ENCODE results near the gene ADGRE3. TPM values are rescaled to one million over a fixed set of nuclear protein-coding genes. Genes with fewer than 3 reads are reported as not detected.
"Not testable (repeated sequence)": the region's sequence is repeated elsewhere in the genome, so short reads cannot be mapped to it uniquely, and the experiment has no call there.

ADGRE3 gene
- total and polyA plus RNA-seq, 10 donors = 0.05 to 16.3 (median 2.4) TPM

DNA sequence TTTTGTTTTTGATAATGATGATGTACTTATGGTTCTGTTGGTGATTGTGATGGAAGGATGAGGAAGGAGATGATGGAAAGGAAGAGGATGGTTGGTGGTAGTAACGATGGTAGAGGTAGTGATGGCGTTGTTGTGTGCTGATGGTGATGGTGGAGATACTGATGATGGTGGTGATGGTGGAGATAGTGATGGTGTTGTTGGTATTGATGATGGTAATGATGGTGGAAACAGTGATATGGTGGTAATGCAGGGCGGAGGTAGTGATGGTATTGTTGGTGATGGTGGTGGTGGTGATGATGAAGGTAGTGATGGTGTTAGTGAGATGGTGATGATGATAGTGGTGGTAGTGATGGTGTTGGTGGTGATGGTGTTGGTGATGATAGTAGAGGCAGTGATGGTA lies 79.1 kb downstream of the ADGRE3 start:
- Histone ChIP-seq H3K4me1 (peaks cover 0 to 28% (median 0%) of the 10 kb centered on the region in 6 donors), H3K27me3 (replicated peaks in 1 of 7) (peaks cover 0 to 5% (median 0%) of the 10 kb centered on the region in 7 donors), H3K36me3 (peaks cover 0 to 63% (median 1%) of the 10 kb centered on the region in 6 donors), H3K27ac (peak overlapping the region in 1 of 8 donors; percentile 17), H3K9me3 (no peaks in the 10 kb centered on the region), H3K4me3 (no peak overlapping the region)
- intact Hi-C loops (cut with DNase I; ENCODE audit: low total_unique reads) = no loop called here
- WGBS, 5 donors = 90 to 97% (median 90%) methylated on average over 3 of the region's 3 CpGs
- DNase-seq = no peak
- no peak for TF ChIP-seq POLR2AphosphoS5 (IDR thresholded peaks at IDR 0.05)

DNA sequence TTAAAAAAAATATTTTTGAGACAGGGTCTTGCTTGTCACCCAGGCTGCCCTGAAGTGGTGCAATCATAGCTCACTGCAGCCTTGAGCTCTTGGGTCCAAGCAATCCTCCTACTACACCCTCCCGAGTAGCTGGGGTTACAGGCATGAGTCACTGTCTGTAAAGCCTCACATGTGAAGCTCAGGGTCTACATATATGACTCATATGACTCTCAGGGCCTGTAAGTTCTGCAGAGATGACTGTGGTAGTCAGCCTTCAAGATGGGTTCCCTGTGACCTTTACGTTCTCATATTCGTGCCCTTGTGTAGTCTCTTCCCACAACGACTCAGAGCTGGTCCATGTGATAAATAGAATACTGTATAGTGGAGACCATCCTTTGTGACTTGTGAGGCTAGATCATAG lies 85.2 kb downstream of the ADGRE3 start:
- 20 to 80% (median 65%) methylated on average over 1 to 4 of the region's 4 CpGs for WGBS, 5 donors
- H3K27me3 ChIP-seq (replicated peaks in 1 of 7); H3K4me3 ChIP-seq; H3K9me3 ChIP-seq; H3K27ac ChIP-seq; DNase-seq; intact Hi-C loops (cut with DNase I; ENCODE audit: low total_unique reads): not testable (repeated sequence)
- Histone ChIP-seq H3K36me3 (peaks cover 0 to 20% (median 0%) of the 10 kb centered on the region in 6 donors), H3K4me1 (peaks cover 0 to 44% (median 0%) of the 10 kb centered on the region in 6 donors)

DNA sequence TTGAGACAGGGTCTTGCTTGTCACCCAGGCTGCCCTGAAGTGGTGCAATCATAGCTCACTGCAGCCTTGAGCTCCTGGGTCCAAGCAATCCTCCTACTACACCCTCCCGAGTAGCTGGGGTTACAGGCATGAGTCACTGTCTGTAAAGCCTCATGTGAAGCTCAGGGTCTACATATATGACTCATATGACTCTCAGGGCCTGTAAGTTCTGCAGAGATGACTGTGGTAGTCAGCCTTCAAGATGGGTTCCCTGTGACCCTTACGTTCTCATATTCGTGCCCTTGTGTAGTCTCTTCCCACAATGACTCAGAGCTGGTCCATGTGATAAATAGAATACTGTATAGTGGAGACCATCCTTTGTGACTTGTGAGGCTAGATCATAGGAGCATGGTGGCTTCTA lies 89.5 kb downstream of the ADGRE3 start:
- Histone ChIP-seq H3K4me3 (peak overlapping the region in 4 of 8 donors; percentile 5 to 70 (median 33)), H3K4me1 (peaks cover 0 to 46% (median 4%) of the 10 kb centered on the region in 6 donors), H3K27ac (peak overlapping the region in 1 of 8 donors; percentile 15)
- DNase-seq; intact Hi-C loops (cut with DNase I; ENCODE audit: low total_unique reads); H3K27me3 ChIP-seq (replicated peaks in 1 of 7); H3K36me3 ChIP-seq; H3K9me3 ChIP-seq: not testable (repeated sequence)
- 0 to 68% (median 43%) methylated on average over 1 to 3 of the region's 3 CpGs for WGBS, 5 donors

DNA sequence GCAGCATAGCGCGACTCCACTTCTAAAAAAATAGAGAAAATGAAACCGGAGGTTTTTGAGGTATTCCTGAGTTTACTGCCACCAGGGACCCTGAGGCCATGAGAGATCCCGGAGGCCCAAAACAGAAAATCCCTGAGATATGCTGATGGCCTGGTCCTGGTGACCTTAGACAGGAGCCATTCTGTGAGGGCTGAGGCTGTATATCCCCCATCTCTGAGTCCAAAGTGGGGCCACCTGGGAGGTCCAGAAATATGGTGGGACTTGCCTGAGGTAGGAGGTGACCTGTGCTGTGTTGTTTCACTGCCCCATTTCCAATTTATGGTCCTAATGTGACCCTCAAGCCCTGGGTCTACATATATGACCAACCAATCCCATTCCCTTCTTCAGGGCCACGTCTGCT lies 90.3 kb downstream of the ADGRE3 start:
- intact Hi-C loops (cut with DNase I; ENCODE audit: low total_unique reads); H3K36me3 ChIP-seq; DNase-seq; H3K9me3 ChIP-seq; H3K27me3 ChIP-seq (replicated peaks in 1 of 7): not testable (repeated sequence)
- Histone ChIP-seq H3K27ac (peak overlapping the region in 4 of 8 donors; percentile 52 to 79 (median 65)), H3K4me1 (peaks cover 0 to 46% (median 4%) of the 10 kb centered on the region in 6 donors), H3K4me3 (peak overlapping the region in 7 of 8 donors; percentile 34 to 70 (median 42))
- WGBS, 5 donors = 66 to 88% (median 79%) methylated on average over 4 to 5 of the region's 5 CpGs

DNA sequence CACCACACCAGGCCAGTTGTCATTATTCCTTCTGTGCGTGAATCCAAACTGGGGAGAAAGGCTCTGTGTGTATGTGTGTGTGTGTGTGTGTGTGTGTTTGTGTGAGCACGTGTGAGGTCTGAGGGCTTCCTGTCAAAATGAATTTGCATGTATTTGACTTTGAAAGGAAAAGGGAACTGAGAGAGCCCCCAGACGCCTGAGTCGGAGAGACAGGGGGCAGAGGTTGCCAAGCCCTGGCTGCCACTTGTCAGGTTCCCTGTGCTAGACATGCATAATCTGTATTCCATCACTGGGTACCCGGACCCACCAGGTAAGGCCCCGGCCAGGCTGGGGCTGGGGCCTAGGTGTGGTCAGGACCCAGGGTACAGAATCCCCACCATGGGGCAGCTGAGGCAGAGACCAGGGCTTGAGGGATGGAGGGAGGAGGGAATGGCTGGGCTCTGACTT lies 91.7 kb downstream of the ADGRE3 start, which contains the start of gene CLEC17A:
TSS of gene CLEC17A (plus strand) at position 191 of the 447 bp plus-strand sequence. CDS start at position 268, 77 bp downstream.
- peak within 1 kb of the TSS in 4 of 8 donors; percentile 52 to 79 (median 65) for H3K27ac ChIP-seq
- peak within 1 kb of the TSS; percentile 21 to 70 (median 42) for H3K4me3 ChIP-seq
- H3K27me3 ChIP-seq (replicated peaks in 1 of 7) = no peaks in the 10 kb centered on the region
- H3K36me3 ChIP-seq = peaks cover 0 to under 1% (median 0%) of the 10 kb centered on the region in 6 donors
- DNase-seq = peak; percentile 90
- no peaks in the 10 kb centered on the region for H3K9me3 ChIP-seq
- intact Hi-C loops (cut with DNase I; ENCODE audit: low total_unique reads) = no loop called here
- peak in 2 of 3 donors; percentile 28 to 36 for TF ChIP-seq POLR2A (IDR thresholded peaks at IDR 0.05)
- TF ChIP-seq POLR2AphosphoS5 (IDR thresholded peaks at IDR 0.05) = peak; percentile 53 to 89 (median 81)
- TF ChIP-seq, protein P1, sequence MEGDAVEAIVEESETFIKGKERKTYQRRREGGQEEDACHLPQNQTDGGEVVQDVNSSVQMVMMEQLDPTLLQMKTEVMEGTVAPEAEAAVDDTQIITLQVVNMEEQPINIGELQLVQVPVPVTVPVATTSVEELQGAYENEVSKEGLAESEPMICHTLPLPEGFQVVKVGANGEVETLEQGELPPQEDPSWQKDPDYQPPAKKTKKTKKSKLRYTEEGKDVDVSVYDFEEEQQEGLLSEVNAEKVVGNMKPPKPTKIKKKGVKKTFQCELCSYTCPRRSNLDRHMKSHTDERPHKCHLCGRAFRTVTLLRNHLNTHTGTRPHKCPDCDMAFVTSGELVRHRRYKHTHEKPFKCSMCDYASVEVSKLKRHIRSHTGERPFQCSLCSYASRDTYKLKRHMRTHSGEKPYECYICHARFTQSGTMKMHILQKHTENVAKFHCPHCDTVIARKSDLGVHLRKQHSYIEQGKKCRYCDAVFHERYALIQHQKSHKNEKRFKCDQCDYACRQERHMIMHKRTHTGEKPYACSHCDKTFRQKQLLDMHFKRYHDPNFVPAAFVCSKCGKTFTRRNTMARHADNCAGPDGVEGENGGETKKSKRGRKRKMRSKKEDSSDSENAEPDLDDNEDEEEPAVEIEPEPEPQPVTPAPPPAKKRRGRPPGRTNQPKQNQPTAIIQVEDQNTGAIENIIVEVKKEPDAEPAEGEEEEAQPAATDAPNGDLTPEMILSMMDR (IDR thresholded peaks at IDR 0.05 in 8 of 11, conservative IDR thresholded peaks at IDR 0.05 in 3 of 11) = no peak
- H3K4me1 ChIP-seq = peaks cover 0 to 50% (median 6%) of the 10 kb centered on the region in 6 donors
- WGBS, 5 donors = 18 to 39% (median 29%) methylated on average over 4 to 6 of the region's 6 CpGs

DNA sequence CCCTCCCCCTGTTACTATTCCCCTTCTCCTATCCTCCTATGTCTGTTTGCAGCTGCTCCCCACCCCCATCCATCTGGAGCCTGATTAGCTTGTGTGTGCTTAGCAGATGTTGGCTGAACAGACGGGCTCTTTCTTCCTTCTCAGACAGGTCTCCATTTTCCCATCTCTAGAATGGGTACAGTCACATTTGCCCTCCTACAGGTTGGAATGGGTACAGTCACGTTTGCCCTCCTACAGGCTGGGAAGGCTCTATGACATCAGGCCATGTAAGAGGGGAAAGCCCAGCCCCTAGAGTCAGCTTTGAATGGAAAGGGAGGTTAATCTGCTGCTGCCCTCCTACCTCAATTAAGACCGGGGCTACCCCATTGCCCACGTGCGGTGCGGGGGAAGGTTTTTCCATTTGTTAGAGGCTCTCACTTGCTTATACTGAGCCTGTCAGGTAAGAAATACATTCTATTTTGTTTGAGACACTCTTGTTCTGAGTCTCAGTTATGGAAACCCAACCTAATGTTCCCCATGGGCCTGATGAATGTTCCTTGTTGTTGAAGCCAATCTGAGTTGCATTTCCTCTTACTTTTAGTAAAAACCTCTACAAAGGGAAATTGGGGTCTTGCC lies 93.9 kb downstream of the ADGRE3 start:
- no peak overlapping the region for H3K4me3 ChIP-seq
- intact Hi-C loops (cut with DNase I; ENCODE audit: low total_unique reads) = no loop called here
- H3K9me3 ChIP-seq = no peaks in the 10 kb centered on the region
- H3K27ac ChIP-seq = no peak overlapping the region
- H3K4me1 ChIP-seq = peaks cover 0 to 57% (median 12%) of the 10 kb centered on the region in 6 donors
- DNase-seq = no peak
- TF ChIP-seq POLR2A (IDR thresholded peaks at IDR 0.05) (no peak), POLR2AphosphoS5 (IDR thresholded peaks at IDR 0.05) (no peak)
- TF ChIP-seq, protein P1 (IDR thresholded peaks at IDR 0.05 in 8 of 11, conservative IDR thresholded peaks at IDR 0.05 in 3 of 11) = no peak
- H3K36me3 ChIP-seq = no peaks in the 10 kb centered on the region
- 43 to 72% (median 60%) methylated on average over 6 of the region's 6 CpGs for WGBS, 5 donors
- no peaks in the 10 kb centered on the region for H3K27me3 ChIP-seq (replicated peaks in 1 of 7)
